ENCODE data around the gene TREX2. TPM values are rescaled to one million over a fixed set of nuclear protein-coding genes. Genes with fewer than 3 reads are reported as not detected.

The TREX2 gene
- total RNA-seq, 1 experiment from 2014 or later, result not detected

GRCh38 chrX:153443476-153444332 is 2.2 kb downstream of the TREX2 start:
- DNase-seq (ENCODE audit: low spot score), result peak; percentile 76
- in situ Hi-C loops (cut with HindIII; ENCODE audit: low sequenced_read_pairs), result no loop called here

- no peak for DNase-seq (ENCODE audit: low spot score)
- in situ Hi-C loops (cut with HindIII; ENCODE audit: low sequenced_read_pairs), result no loop called here
These were observed 3.4 kb downstream of the TREX2 start for GRCh38 chrX:153442463-153442862.

GRCh38 chrX:153441981-153442380 is 3.9 kb downstream of the TREX2 start:
- no peak for DNase-seq (ENCODE audit: low spot score)
- in situ Hi-C loops (cut with HindIII; ENCODE audit: low sequenced_read_pairs), result no loop called here

- in situ Hi-C loops (cut with HindIII; ENCODE audit: low sequenced_read_pairs), result no loop called here
- DNase-seq (ENCODE audit: low spot score), result no peak
These were observed 4.6 kb downstream of the TREX2 start for GRCh38 chrX:153441296-153441695.

DNA sequence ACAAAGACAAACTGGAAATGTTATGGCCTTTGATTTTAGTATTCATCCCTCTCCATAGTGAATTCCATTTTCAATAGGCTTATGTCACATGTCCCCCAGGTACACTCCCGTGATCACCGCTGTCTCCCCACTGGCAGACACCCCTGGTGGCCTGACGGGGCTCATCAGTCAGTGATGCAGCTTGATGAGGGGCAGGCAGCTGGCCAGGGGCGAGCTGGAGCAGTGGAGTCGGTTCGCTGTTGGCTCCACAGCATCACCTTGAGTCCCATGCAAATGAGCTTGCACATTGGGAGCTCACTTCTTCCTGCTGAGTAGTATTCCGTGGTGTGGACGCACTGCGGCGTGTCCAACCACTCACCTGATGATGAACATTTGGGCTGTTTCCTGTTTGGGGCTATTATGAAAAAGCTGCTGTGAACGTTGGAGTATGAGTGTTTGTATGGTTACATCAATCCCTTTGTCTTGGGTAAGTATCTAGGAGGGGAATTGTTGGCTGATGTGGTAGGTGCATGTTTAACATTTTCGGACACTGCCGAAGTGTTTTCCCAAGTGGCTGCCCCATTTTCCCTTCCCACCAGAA is 5.2 kb downstream of the TREX2 start:
- in situ Hi-C loops (cut with HindIII; ENCODE audit: low sequenced_read_pairs), result no loop called here

DNA sequence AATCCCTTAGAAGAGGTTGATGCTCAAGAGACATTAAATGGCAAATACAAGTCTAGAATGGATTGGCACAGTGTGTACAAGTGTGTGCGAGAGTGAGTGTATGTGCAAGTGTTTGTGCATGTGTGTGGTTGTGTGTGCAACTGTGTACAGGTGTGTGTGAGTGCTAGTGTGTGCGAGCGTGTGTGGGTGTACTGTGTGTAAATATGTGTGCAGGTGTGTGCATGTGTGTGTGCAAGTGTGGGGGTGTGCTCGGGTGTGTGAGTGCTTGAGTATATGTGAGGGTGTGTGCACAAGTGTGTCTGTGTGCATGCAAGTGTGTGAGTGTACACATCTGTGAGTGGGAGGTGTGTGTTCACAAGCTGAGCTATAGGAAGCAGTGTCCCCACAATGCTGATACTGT is 5.9 kb downstream of the TREX2 start:
- in situ Hi-C loops (cut with HindIII; ENCODE audit: low sequenced_read_pairs), result no loop called here
- DNase-seq (ENCODE audit: low spot score), result no peak

More for the DNA sequence above, 5.2 kb downstream of the TREX2 start:
- DNase-seq (ENCODE audit: low spot score), result no peak

DNA sequence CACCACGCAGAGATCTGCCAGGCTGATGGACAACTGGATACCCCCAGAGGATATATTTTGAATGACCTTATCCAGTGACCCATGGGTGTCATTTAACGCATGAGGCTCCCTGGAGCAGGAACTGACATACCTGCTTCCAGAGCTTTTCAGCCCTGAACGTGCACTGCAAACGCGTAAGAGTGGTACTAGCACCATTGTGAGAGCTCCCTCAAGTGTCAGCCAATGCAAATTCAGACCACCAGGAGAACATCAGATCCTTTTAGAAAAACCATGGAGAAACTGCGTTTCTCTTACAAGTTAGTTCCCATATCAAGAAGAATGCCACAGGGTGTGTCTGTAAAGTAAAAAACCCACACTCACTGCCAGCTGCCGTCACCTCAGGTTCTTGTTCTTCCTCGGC is 7.3 kb downstream of the TREX2 start:
- in situ Hi-C loops (cut with HindIII; ENCODE audit: low sequenced_read_pairs), result no loop called here

DNA sequence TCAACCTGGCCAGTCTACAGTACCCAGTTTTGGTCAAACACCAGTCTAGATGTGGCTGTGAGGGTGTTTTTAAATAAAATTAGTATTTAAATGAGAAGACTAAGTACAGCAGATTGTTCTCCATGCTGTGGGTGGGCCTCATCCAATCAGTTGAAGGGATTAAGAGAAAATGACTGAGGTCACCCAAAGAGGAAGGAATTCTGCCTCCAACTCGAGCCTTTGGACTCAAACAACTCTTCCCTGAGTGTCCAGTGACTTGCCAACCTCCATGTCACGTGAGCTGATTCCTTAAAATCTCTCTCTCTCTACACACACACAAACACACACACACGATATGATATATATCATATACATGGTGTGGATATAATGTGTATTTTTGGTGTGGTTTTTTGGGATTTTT is 10.0 kb downstream of the TREX2 start:
- no peak for DNase-seq (ENCODE audit: low spot score)
- in situ Hi-C loops (cut with HindIII; ENCODE audit: low sequenced_read_pairs), result no loop called here

More for the DNA sequence above, 7.3 kb downstream of the TREX2 start:
- DNase-seq (ENCODE audit: low spot score), result peak; percentile 34

DNA sequence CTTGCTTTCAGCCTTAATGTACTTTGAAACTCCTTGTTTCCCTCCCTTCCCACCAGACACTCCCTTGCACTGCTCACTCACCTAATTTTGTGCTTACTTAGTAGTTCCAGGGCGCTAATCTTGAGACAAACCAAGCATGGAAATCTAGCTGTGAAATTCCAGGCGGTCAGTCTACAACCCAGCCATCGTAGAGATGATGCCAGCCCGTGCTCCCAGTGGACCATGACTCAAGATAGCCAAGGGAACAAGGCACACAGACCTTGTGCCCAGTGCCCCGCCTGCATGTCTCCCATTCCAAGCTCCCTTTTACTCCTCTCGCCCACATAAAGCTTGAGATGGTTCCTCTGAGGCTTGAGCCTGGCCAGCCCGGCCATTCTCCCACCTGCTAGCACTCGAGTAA is 11.1 kb downstream of the TREX2 start:
- in situ Hi-C loops (cut with HindIII; ENCODE audit: low sequenced_read_pairs), result no loop called here
- no peak for DNase-seq (ENCODE audit: low spot score)

- DNase-seq (ENCODE audit: low spot score), result no peak
- in situ Hi-C loops (cut with HindIII; ENCODE audit: low sequenced_read_pairs), result no loop called here
These were observed 12.0 kb downstream of the TREX2 start for GRCh38 chrX:153433781-153434285.

- in situ Hi-C loops (cut with HindIII; ENCODE audit: low sequenced_read_pairs), result no loop called here
- no peak for DNase-seq (ENCODE audit: low spot score)
These were observed 12.6 kb downstream of the TREX2 start for GRCh38 chrX:153433161-153433680.

GRCh38 chrX:153430796-153431195 is 15.1 kb downstream of the TREX2 start:
- DNase-seq (ENCODE audit: low spot score), result no peak
- in situ Hi-C loops (cut with HindIII; ENCODE audit: low sequenced_read_pairs), result no loop called here

DNA sequence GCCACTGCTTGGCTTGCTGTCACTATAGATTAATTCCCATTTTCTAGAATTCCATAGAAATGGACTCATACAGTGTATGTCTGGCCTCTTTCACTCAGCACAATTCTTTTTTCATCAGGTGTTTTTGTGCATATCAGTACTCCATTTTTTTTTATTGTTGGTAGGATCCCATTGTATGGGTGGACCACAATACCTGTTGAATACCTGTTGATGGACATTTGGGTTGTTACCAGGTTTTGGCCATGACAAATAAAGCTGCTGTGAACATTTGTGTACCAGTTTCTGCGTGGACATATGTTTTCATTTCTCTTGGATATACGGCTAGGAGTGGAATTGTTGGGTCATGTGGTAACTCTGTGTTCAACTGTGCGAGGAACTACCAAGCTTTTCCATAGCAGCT is 19.7 kb downstream of the TREX2 start:
- no peak for DNase-seq (ENCODE audit: low spot score)
- in situ Hi-C loops (cut with HindIII; ENCODE audit: low sequenced_read_pairs), result no loop called here

GRCh38 chrX:153423652-153424051 is 22.2 kb downstream of the TREX2 start:
- DNase-seq (ENCODE audit: low spot score), result no peak
- in situ Hi-C loops (cut with HindIII; ENCODE audit: low sequenced_read_pairs), result no loop called here

- in situ Hi-C loops (cut with HindIII; ENCODE audit: low sequenced_read_pairs), result no loop called here
- no peak for DNase-seq (ENCODE audit: low spot score)
These were observed 24.0 kb downstream of the TREX2 start for GRCh38 chrX:153421856-153422255.

DNA sequence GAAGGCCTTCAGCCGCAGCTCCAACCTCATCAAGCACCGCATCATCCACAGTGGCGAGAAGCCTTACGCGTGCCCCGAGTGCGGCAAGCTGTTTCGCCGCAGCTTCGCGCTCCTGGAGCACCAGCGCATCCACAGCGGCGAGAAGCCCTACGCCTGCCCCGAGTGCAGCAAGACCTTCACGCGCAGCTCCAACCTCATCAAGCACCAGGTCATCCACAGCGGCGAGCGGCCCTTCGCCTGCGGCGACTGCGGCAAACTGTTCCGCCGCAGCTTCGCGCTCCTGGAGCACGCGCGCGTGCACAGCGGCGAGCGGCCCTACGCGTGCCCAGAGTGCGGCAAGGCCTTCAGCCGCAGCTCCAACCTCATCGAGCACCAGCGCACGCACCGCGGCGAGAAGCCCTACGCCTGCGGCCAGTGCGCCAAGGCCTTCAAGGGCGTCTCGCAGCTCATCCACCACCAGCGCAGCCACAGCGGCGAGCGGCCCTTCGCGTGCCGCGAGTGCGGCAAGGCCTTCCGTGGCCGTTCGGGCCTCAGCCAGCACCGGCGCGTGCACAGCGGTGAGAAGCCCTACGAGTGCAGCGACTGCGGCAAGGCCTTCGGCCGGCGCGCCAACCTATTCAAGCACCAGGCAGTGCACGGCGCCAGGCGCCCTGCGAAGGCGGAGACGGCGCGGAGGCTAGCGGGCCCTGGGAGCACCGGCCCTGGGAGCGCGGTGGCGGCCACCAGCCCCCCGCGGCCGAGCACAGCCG is 24.8 kb downstream of the TREX2 start:
- in situ Hi-C loops (cut with HindIII; ENCODE audit: low sequenced_read_pairs), result no loop called here
- no peak for DNase-seq (ENCODE audit: low spot score)

GRCh38 chrX:153417637-153418036 is 28.2 kb downstream of the TREX2 start:
- in situ Hi-C loops (cut with HindIII; ENCODE audit: low sequenced_read_pairs), result no loop called here
- DNase-seq (ENCODE audit: low spot score), result no peak

GRCh38 chrX:153416781-153417450 is 28.9 kb downstream of the TREX2 start:
- in situ Hi-C loops (cut with HindIII; ENCODE audit: low sequenced_read_pairs), result no loop called here
- DNase-seq (ENCODE audit: low spot score), result no peak

DNA sequence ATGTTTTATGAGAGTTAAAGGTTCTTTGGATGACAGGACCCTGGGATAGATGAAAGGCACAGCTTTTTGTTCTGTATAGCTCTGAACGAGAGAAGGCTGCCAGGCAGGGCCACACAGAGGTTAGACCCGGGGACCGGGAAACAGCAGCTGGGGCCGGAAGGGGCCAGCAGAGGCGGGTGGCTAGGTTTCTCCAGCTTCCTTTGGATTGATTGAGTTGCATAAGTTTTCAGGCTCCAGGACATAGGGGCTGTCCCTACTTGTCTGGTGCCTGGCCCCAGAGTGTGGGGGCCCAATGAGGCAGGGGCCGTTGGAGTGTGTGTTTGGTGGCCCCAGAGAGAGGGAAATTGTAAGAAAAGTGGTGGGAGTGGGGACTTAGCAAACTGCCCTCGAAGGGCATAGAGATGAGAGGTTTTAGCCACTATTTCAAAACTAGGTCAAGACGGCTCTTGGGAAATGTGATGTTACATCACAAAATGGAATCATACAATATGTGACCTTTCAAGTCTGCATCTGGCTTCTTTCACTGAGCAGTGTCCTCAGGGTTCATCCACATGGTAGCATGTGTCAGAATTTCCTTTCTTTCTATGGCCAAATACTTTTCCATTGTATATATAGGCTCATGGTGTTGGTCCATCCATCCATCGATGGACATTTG is 30.9 kb downstream of the TREX2 start:
- in situ Hi-C loops (cut with HindIII; ENCODE audit: low sequenced_read_pairs), result no loop called here
- DNase-seq (ENCODE audit: low spot score), result no peak

All from G401 (cell line).